GM19025 (cell line): ENCODE results near the gene CTDSPL.

Experiments
- ATAC-seq: cut with Tn5 transposase; IDR thresholded peaks from one replicate; pipeline ENCODE4 v1.9.1; 2021; ENCODE audit warnings: mild to moderate bottlenecking, low read depth, moderate library complexity; ENCODE audit not compliant: unreplicated experiment

CTDSPL gene

DNA sequence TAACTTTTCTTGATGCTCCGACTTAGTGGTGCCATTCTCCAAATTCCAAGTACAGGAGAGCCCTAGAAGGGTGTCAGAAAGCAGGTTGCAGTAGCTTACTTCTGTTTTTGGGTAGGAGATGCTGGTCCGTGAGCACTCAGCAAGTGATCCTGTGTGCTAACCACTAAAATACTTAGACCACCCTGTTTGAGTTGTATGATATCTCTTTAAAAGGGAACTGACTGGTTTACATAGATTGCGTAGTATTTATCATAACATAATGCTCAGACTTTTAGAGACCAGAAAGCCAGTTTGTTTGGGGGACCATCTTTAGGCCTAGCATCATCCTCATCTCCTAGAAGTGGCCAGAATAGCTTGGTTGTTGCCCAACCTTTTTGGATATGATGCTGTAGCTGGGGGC, 26.7 kb downstream of the CTDSPL start:
- ATAC-seq, result no peak

GRCh38 chr3:37890522-37890921, 28.8 kb downstream of the CTDSPL start:
- no peak for ATAC-seq

- no peak for ATAC-seq
Measured at GRCh38 chr3:37891227-37891626, 29.5 kb downstream of the CTDSPL start.

- ATAC-seq, result no peak
Measured at GRCh38 chr3:37892927-37893600, 31.4 kb downstream of the CTDSPL start.

GRCh38 chr3:37896827-37897226, 35.1 kb downstream of the CTDSPL start:
- ATAC-seq, result no peak

DNA sequence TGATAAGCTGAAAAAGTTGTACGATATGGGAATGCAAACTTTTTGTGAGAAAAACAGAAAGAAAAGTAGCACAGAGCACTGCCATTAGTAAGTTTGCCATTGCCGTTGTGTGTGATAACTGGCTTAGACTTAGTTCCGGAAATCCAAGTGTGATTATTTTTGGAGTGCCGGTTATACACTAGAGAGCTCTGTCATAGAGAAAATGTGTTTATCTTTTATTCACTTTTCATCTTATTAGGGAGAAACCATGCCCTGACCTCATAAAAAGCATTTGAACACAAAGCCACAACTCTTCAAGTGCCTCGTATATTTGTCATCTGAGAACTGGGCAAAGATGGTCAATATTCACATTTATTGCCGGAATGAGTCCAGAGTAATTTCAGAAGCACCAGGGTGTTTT, 36.1 kb downstream of the CTDSPL start:
- no peak for ATAC-seq

- no peak for ATAC-seq
Measured at GRCh38 chr3:37898424-37898823, 36.7 kb downstream of the CTDSPL start.

DNA sequence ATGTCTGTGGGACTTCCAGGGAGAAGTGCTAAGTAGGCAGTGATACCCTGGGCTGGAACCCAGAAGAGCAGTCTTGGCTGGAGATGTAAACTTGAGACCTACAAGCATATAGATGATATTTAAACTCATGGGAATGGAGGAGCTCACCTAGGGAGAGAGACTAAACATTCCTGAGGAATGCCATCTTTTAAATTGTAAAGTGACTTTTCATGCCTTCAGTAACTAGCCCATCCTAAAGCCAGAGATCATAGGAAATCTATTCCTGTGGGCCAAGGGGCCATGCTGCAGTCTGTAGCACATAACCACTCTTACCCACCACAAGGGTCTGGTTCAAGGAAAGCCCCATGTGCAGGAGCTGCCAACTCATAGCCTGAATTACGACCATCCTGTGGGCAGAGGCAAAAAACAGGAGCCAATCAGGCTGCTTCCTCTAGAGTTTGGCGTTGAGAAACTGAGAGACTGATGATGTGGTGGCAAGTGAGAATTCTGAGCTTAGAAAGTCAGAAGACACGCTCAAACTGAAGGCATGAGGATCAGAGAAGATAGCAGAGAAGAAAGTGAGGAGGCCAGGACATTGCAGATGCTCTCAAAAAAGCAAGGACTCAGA, 37.5 kb downstream of the CTDSPL start:
- ATAC-seq, result peak; percentile 65

DNA sequence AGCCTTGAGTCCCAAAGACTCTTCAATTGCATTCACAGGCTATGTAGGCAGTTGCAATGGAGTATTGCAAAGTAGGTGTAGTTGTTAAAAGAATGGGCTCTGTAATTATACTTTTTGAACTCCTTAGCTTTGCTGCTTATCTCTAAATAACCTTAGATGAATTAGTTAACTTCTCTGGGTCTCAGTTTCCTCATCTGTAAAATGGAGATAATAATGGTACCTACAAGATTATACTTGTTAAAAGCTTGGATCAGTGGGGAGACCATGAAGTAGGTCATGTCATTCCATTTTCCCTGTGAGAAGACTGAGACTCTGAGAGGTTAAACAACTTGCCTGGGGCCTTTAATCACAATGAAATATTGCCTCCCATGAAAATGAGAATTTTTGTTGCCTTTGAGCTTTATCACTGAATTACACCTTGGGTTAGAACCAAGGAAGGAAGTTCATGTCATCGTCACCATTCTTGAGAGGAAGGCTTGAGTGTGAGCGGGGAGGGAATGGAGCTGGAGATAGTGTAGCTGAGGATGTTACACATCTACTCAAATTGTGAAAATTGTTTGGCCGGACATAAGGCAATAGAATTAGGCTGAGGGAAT, 38.1 kb downstream of the CTDSPL start:
- no peak for ATAC-seq

DNA sequence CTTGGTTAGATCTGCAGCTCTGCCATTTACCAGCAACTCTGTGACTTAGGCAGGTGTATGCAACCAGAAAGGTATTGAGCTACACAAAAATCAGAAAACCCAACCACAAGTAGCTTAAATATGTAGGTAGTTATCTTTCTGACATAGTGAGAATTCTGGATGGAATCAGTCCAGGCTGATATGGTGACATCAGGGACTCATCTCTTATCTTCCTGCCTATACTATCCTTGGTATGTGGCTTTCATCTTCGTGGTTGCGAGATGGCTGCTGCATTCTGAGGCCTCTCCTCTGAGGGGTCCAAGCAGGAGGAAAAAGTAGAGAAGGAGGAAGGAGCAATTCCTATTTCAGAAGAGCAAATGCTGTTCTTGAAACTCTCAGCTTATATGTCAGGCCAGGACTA, 40.0 kb downstream of the CTDSPL start:
- ATAC-seq, result no peak

DNA sequence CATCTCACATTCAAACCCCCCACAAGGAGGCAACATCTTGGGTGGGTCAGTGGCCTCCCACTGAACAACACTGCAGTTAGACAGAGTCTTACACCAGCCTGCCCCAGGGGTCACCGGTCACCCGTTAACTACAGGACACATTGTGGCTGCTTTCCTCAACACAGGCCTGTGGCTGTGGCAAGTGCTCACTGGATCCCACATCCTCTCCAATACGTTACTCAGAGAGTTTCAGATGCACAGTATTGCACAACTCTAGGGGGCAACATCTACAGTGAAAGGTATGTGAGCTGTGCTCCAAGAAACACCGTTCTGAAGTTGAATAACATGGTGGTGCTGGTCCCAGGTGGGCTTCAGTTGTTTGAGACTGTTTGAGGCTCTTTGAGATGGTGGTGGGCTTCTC, 41.0 kb downstream of the CTDSPL start:
- no peak for ATAC-seq

- no peak for ATAC-seq
Measured at GRCh38 chr3:37903320-37903719, 41.6 kb downstream of the CTDSPL start.

- ATAC-seq, result no peak
Measured at GRCh38 chr3:37903734-37904133, 42.1 kb downstream of the CTDSPL start.

- ATAC-seq, result no peak
Measured at GRCh38 chr3:37904601-37905000, 42.9 kb downstream of the CTDSPL start.

GRCh38 chr3:37905346-37905745, 43.7 kb downstream of the CTDSPL start:
- ATAC-seq, result no peak

DNA sequence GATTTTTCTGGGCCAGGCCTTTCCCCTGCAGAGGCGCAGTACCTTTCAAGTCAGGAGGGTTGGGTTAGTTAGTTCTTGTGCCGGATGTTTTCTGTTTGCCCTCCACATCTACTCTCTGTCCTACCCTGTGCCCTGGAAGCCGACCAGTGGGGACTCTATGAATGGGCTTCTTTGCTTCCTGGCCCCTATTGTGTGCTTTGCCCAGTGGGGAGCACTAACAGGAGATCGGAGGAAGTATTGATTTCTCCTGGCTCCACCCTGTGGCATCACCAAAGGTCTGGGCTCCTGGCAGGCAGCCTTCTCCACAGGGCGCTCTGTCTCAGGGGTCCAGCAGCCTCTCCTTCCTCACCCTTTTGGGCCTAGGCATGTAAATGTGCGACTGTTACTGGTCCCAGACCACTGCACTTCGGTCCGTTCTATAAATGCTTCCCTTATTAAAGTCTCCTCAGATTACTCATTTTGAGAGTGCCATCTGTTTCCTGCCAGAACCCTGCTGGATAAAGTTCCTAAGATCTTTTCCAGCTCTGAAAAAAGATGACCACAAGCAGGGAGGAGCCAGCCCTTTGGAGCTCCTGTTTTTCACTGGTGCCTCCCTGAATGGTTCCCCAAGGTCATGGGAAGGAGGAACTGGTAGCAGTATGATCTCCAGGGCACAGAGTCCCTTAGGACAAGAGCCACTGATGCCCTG, 44.5 kb downstream of the CTDSPL start:
- ATAC-seq, result no peak

- ATAC-seq, result peak; percentile 29
Measured at GRCh38 chr3:37906734-37907282, 45.1 kb downstream of the CTDSPL start.

GRCh38 chr3:37907371-37907770, 45.7 kb downstream of the CTDSPL start:
- ATAC-seq, result no peak

DNA sequence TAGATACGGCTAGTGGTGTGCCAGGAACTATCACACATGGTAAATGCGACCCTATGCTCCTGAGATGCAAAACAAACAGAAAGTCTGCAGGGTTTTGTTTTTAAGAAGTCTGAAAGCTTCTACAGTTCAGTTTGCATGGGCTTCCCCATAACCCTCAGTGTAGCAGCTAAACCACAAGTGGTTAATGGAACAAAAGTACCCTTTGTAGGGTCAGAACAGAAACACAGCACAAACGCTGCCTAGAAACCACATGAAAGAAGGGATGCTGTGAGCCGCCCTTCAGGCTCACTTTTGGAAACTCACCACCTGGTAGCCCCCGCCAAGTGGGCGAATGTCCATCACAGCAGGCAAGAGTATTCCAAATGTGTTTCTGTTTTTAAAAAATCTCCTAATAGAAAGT, 46.2 kb downstream of the CTDSPL start:
- ATAC-seq, result peak; percentile 92

- no peak for ATAC-seq
Measured at GRCh38 chr3:37909067-37909911, 47.6 kb downstream of the CTDSPL start.
